HG02588 (cell line): ENCODE measurements around the gene EPHA2.

Experiments
- ATAC-seq: cut with Tn5 transposase; IDR thresholded peaks from one replicate; pipeline ENCODE4 v1.9.1; 2021; ENCODE audit warnings: mild to moderate bottlenecking, moderate library complexity; ENCODE audit not compliant: unreplicated experiment

EPHA2 gene

GRCh38 chr1:16101623-16102022 is 54.2 kb downstream of the EPHA2 start:
- ATAC-seq: no peak

GRCh38 chr1:16099412-16099811 is 56.5 kb downstream of the EPHA2 start:
- ATAC-seq: no peak

GRCh38 chr1:16095447-16095846 is 60.4 kb downstream of the EPHA2 start:
- ATAC-seq: no peak

GRCh38 chr1:16094453-16095158 is 61.3 kb downstream of the EPHA2 start:
- ATAC-seq: no peak

GRCh38 chr1:16093611-16094010 is 62.3 kb downstream of the EPHA2 start:
- no peak for ATAC-seq

GRCh38 chr1:16092923-16093511 is 62.9 kb downstream of the EPHA2 start:
- ATAC-seq: no peak

GRCh38 chr1:16092097-16092922 is 63.6 kb downstream of the EPHA2 start:
- ATAC-seq: no peak

GRCh38 chr1:16091296-16091695 is 64.6 kb downstream of the EPHA2 start:
- ATAC-seq: no peak

- ATAC-seq: no peak
Measured at GRCh38 chr1:16090076-16090826, 65.6 kb downstream of the EPHA2 start.

- no peak for ATAC-seq
Measured at GRCh38 chr1:16088996-16089395, 66.9 kb downstream of the EPHA2 start.

GRCh38 chr1:16088351-16088911 is 67.4 kb downstream of the EPHA2 start:
- ATAC-seq: no peak

- ATAC-seq: no peak
Measured at GRCh38 chr1:16087733-16088132, 68.1 kb downstream of the EPHA2 start.

GRCh38 chr1:16085522-16085921 is 70.3 kb downstream of the EPHA2 start:
- ATAC-seq: no peak

- no peak for ATAC-seq
Measured at GRCh38 chr1:16083486-16083885, 72.4 kb downstream of the EPHA2 start.

GRCh38 chr1:16082283-16083038 is 73.4 kb downstream of the EPHA2 start:
- ATAC-seq: no peak

GRCh38 chr1:16081636-16082035 is 74.2 kb downstream of the EPHA2 start:
- no peak for ATAC-seq

- ATAC-seq: no peak
Measured at GRCh38 chr1:16080422-16081150, 75.3 kb downstream of the EPHA2 start.

- ATAC-seq: peak; percentile 50
Measured at GRCh38 chr1:16078925-16079656, 76.8 kb downstream of the EPHA2 start.
